ENCODE results near the gene PTPRD. TPM values are rescaled to one million over a fixed set of nuclear protein-coding genes. Genes with fewer than 3 reads are reported as not detected.

PTPRD gene
- total and polyA plus RNA-seq, 2 of the 4 experiments (the other 2 are of a cell fraction) = 0.07 to 0.18 TPM

DNA sequence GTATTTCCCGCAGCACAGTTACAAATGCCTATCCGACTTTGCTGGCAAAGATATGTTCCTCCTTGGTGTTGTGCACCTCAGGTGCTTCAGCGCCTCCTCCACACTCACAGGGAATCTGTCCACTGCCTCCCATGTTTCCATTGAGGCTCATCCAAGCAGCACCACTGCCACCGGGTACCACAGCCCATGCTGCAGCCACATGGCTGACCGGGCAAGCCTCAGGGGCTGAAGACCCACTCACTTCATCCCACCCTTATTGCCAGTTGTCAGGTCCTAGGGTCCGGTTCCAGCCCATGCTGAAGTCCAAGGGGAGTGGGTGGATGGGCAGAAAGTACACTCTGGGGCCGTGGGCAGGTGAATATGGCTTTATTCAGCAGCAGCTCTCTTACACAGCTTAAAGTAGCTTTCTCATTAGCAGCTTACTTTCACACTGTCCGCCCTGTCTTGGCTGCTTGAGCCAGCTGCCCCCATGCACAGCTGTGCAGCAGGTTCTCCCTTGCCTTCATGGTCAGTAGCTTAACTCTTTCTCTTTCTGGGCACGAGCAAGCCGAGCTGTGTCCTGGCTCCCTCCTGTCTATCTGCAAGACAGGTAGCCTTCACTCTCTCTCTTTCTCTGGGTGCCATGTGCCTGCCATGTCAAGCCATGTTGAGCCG lies 1052.3 kb downstream of the PTPRD start:
- H2BK120ac ChIP-seq (ENCODE audit: low read depth, low read length) = no peak overlapping the region
- intact Hi-C loops (cut with micrococcal nuclease) = no loop called here

More for the DNA sequence above, 1052.3 kb downstream of the PTPRD start:
- TF ChIP-seq SMC3 (IDR thresholded peaks at IDR 0.05; ENCODE audit: low read depth, low read length) (no peak), BHLHE40 (IDR thresholded peaks at IDR 0.05; ENCODE audit: low read depth, low read length) (no peak), RFX5 (IDR thresholded peaks at IDR 0.05; ENCODE audit: low read depth, low read length) (no peak), RCOR1 (IDR thresholded peaks at IDR 0.05; ENCODE audit: insufficient replicate concordance, low read length) (no peak), ELK1 (IDR thresholded peaks at IDR 0.05; ENCODE audit: borderline replicate concordance, low read depth, low read length) (no peak), MXI1 (IDR thresholded peaks at IDR 0.05; ENCODE audit: borderline replicate concordance, low read depth, low read length) (no peak), MAFK (IDR thresholded peaks at IDR 0.05; ENCODE audit: low read depth, low read length) (no peak), CEBPB (IDR thresholded peaks at IDR 0.05; ENCODE audit: low read depth, low read length) (no peak), NFE2L2 (IDR thresholded peaks at IDR 0.05; ENCODE audit: low read depth, low read length) (no peak), FOS (IDR thresholded peaks at IDR 0.05; ENCODE audit: low read depth, low read length) (no peak), CHD1 (IDR thresholded peaks at IDR 0.05; ENCODE audit: low read depth, low read length) (no peak), RAD21 (IDR thresholded peaks at IDR 0.05; ENCODE audit: low read length) (no peak), MAZ (IDR thresholded peaks at IDR 0.05; ENCODE audit: borderline replicate concordance, low read depth, low read length) (no peak), POLR2A (IDR thresholded peaks at IDR 0.05; ENCODE audit: low read depth, low read length) (no peak)
- TF ChIP-seq, protein P1, sequence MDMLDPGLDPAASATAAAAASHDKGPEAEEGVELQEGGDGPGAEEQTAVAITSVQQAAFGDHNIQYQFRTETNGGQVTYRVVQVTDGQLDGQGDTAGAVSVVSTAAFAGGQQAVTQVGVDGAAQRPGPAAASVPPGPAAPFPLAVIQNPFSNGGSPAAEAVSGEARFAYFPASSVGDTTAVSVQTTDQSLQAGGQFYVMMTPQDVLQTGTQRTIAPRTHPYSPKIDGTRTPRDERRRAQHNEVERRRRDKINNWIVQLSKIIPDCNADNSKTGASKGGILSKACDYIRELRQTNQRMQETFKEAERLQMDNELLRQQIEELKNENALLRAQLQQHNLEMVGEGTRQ (IDR thresholded peaks at IDR 0.05; ENCODE audit: low read depth, low read length) = no peak
- TF ChIP-seq, protein P2, sequence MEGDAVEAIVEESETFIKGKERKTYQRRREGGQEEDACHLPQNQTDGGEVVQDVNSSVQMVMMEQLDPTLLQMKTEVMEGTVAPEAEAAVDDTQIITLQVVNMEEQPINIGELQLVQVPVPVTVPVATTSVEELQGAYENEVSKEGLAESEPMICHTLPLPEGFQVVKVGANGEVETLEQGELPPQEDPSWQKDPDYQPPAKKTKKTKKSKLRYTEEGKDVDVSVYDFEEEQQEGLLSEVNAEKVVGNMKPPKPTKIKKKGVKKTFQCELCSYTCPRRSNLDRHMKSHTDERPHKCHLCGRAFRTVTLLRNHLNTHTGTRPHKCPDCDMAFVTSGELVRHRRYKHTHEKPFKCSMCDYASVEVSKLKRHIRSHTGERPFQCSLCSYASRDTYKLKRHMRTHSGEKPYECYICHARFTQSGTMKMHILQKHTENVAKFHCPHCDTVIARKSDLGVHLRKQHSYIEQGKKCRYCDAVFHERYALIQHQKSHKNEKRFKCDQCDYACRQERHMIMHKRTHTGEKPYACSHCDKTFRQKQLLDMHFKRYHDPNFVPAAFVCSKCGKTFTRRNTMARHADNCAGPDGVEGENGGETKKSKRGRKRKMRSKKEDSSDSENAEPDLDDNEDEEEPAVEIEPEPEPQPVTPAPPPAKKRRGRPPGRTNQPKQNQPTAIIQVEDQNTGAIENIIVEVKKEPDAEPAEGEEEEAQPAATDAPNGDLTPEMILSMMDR (conservative IDR thresholded peaks at IDR 0.05; ENCODE audit: low read depth, low read length) = no peak
- ATAC-seq (ENCODE audit: low read depth) (no peak), DNase-seq (no peak)
- Histone ChIP-seq H3K79me1 (ENCODE audit: low read depth in 1 of 2, low read length in 2 of 2) (no peaks in the 10 kb centered on the region), H3K4me3 (ENCODE audit: insufficient read depth, low read depth, low read length) (no peak overlapping the region), H3K9ac (ENCODE audit: low read depth, low read length) (no peak overlapping the region), H3K56ac (ENCODE audit: extremely low read depth, insufficient read depth, low read length) (no peak overlapping the region), H3K36me3 (ENCODE audit: control insufficient read depth, insufficient read depth, low read length) (no peaks in the 10 kb centered on the region), H3K4ac (ENCODE audit: low read depth, low read length) (no peak overlapping the region), H2BK5ac (ENCODE audit: low read depth, low read length, poor library complexity, severe bottlenecking) (no peak overlapping the region), H2AK9ac (replicated peaks; ENCODE audit: low read depth, low read length, poor library complexity) (no peak overlapping the region), H3K9me3 (ENCODE audit: control insufficient read depth, insufficient read depth, low read length) (peaks cover 17% of the 10 kb centered on the region), H2BK20ac (ENCODE audit: low read depth, low read length) (no peak overlapping the region), H3K23ac (ENCODE audit: low read depth, low read length) (no peak overlapping the region), H2AK5ac (ENCODE audit: low read depth, low read length) (no peak overlapping the region), H2AFZ (replicated peaks; ENCODE audit: low read length, poor library complexity) (no peak overlapping the region), H4K20me1 (ENCODE audit: insufficient read depth, low read length) (no peaks in the 10 kb centered on the region), H3K27ac (ENCODE audit: insufficient read depth, low read length) (no peak overlapping the region), H2BK15ac (ENCODE audit: low read depth, low read length) (no peak overlapping the region), H3K9me1 (ENCODE audit: insufficient read depth, low read length) (no peaks in the 10 kb centered on the region), H4K8ac (ENCODE audit: low read depth in 2 of 2, low read length in 2 of 2) (no peak overlapping the region), H4K5ac (ENCODE audit: low read depth, low read length) (no peak overlapping the region), H3K27me3 (ENCODE audit: control insufficient read depth, insufficient read depth, low read length) (no peaks in the 10 kb centered on the region), H3K14ac (replicated peaks; ENCODE audit: low read depth, low read length) (no peak overlapping the region), H4K91ac (ENCODE audit: insufficient read depth, low read depth, low read length) (no peak overlapping the region), H3K18ac (ENCODE audit: low read depth, low read length) (no peak overlapping the region), H3K4me1 (ENCODE audit: control insufficient read depth, insufficient read depth, low read length) (no peaks in the 10 kb centered on the region), H3K4me2 (ENCODE audit: low read depth, low read length) (no peak overlapping the region)
- in situ Hi-C loops (cut with MboI; ENCODE audit: low sequenced_read_pairs) (no loop called here), dilution Hi-C loops (cut with HindIII; ENCODE audit: low sequenced_read_pairs, unreplicated experiment) (no loop called here)
- WGBS, 2 experiments (ENCODE audit: extremely low coverage in 2 of 2, insufficient read length in 1 of 2) = 36% methylated on average over 4 of the region's 11 CpGs; no CpG with 5 or more reads in 1 of the 2 experiments
- POLR2A ChIA-PET (ENCODE audit: unreplicated experiment) = no interaction called here
- no TSS peak for BruUV-seq (replicated peaks)
- CTCF ChIA-PET = no interaction called here
